CD4-positive, alpha-beta T cell (primary cell): Measurements from ENCODE around the gene FBXO41. TPM values are rescaled to one million over a fixed set of nuclear protein-coding genes. Genes with fewer than 3 reads are reported as not detected.

ENCODE experiments used
- ATAC-seq: fragments of 200-7000 bp; cut with Tn5 transposase; one replicate; pipeline ENCODE4 v1.10.0; 2022; ENCODE audit warnings: mild to moderate bottlenecking; ENCODE audit not compliant: poor library complexity
- CTCF ChIA-PET: fragments of 350-600 bp; sonication (Branson Sonifier 250); formaldehyde crosslinking; loops from one replicate; lab custom pipeline; 2021; ENCODE audit warnings: antibody characterized with exemption, inconsistent platforms; lab: Charles Lee
- POLR2A ChIA-PET: fragments of 350-600 bp; sonication (Branson Sonifier 250); formaldehyde crosslinking; loops from one replicate; lab custom pipeline; 2021; ENCODE audit warnings: antibody characterized with exemption, inconsistent platforms; lab: Charles Lee
- DNase-seq, 14 experiments: peaks; one replicate each; pipeline ENCODE4 v3.0.0-alpha.2; 2013 to 2020; ENCODE audit warnings: mixed read lengths in 2 of 14
- H3K27ac ChIP-seq, 2 donors: one replicate each; pipeline versions ENCODE4 v1.5.1 to v1.7.0; 2013; ENCODE audit warnings: low read length in 2 of 2, low read depth in 1 of 2, mild to moderate bottlenecking in 1 of 2
- H3K27me3 ChIP-seq, 2 experiments: 1 replicate in 1 of 2; 2 replicates in 1 of 2; pipeline versions ENCODE4 v1.6.1 to v1.7.0; 2013; ENCODE audit warnings: low read length in 2 of 2, control low read depth in 1 of 2, mild to moderate bottlenecking in 1 of 2, moderate library complexity in 1 of 2; ENCODE audit not compliant: insufficient read depth in 2 of 2, control insufficient read depth in 1 of 2
- H3K36me3 ChIP-seq: one replicate; pipeline ENCODE4 v1.6.1; 2013; ENCODE audit warnings: low read length, control low read depth; ENCODE audit not compliant: insufficient read depth
- H3K4me1 ChIP-seq: one replicate; pipeline ENCODE4 v1.6.1; 2013; ENCODE audit warnings: low read length, control low read depth; ENCODE audit not compliant: insufficient read depth
- H3K4me3 ChIP-seq: one replicate; pipeline ENCODE4 v1.5.1; 2013; ENCODE audit warnings: mild to moderate bottlenecking, low read length, moderate library complexity
- H3K9me3 ChIP-seq, 2 experiments: 1 replicate in 1 of 2; 2 replicates in 1 of 2; pipeline versions ENCODE4 v1.6.1 to v1.7.0; 2013; ENCODE audit warnings: low read length in 2 of 2, mild to moderate bottlenecking in 2 of 2, control low read depth in 1 of 2, moderate library complexity in 1 of 2; ENCODE audit not compliant: control insufficient read depth in 1 of 2, insufficient read depth in 1 of 2
- H3K27ac Mint-ChIP-seq: one replicate; pipeline ENCODE4 v1.8.0; 2020; ENCODE audit warnings: mixed read lengths
- H3K27me3 Mint-ChIP-seq: one replicate; pipeline ENCODE4 v1.8.0; 2021; ENCODE audit warnings: mixed read lengths
- H3K36me3 Mint-ChIP-seq: one replicate; pipeline ENCODE4 v1.8.0; 2021; ENCODE audit warnings: low read depth, mixed read lengths
- H3K4me1 Mint-ChIP-seq: one replicate; pipeline ENCODE4 v1.8.0; 2021; ENCODE audit warnings: low read depth, mixed read lengths
- H3K4me3 Mint-ChIP-seq: one replicate; pipeline ENCODE4 v1.8.0; 2020; ENCODE audit warnings: mild to moderate bottlenecking, mixed read lengths
- H3K9me3 Mint-ChIP-seq: one replicate; pipeline ENCODE4 v1.8.0; 2020; ENCODE audit warnings: mixed read lengths
- intact Hi-C, 2 experiments: fragments of 100-400 bp; cut with DNase I in 1 of 2; cut with micrococcal nuclease in 1 of 2; formaldehyde crosslinking; loops; one replicate each; pipeline versions ENCODE4 v1.15.1 to v1.9.0; 2023 to 2025; cut with DNase I, micrococcal nuclease
- total RNA-seq, 174 experiments: library from RNA in 2 of 174; stranded (reverse) in 2 of 174; gene quantifications; one replicate each; pipeline ENCODE4 v1.2.3 and lab custom pipeline; 2021 to 2026
- TF ChIP-seq, protein P1 (sequence below): fragments of 200-600 bp; IDR thresholded peaks from one replicate; pipeline ENCODE4 v1.8.0; 2022; ENCODE audit warnings: antibody characterized with exemption, mild to moderate bottlenecking

FBXO41 gene
- total RNA-seq, 2 experiments from 2014 or later = 14.0 to 16.0 TPM

DNA sequence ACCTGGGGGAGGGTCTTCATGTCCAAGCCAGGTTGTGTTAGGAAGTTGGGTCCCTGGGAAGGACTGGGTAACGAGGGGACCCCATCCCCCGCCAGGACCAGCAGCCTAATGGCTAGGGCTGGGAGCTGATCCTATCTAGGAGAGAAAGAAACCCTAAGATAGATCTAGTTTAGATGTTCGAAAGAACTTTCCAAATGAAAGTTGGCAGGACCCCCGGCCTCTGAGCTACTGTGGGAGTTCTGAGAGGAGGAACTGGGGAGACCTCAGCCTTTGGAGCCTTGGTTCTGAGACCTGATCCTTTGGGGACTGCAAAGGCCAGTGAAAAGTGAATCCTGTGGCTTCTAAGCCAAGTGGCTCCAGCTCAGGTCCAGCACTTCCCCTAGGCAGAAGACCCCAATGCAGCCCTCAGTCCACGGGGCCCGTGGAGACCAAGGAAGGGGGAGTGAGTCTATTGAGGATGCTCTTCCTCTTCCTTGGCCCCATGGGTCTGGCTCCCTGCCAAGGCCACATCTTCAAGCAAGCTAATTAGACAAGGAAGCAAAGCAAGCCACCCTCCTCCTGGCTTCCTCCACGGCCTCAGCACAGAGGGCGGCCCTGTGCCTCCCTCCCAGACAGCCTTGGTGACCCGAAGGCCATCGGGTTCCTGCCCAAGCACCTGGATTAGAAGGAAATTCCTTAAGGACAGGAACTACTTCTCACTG, 26.7 kb downstream of the FBXO41 start:
- no peaks in the 10 kb centered on the region for H3K27me3 Mint-ChIP-seq
- H3K4me1 Mint-ChIP-seq = no peaks in the 10 kb centered on the region
- no peak overlapping the region for H3K27ac Mint-ChIP-seq
- ATAC-seq = no peak
- Histone ChIP-seq H3K27me3 (no peaks in the 10 kb centered on the region), H3K36me3 (peaks cover 20% of the 10 kb centered on the region), H3K9me3 (no peaks in the 10 kb centered on the region), H3K27ac (no peak overlapping the region), H3K4me1 (peaks cover 13% of the 10 kb centered on the region), H3K4me3 (no peak overlapping the region)
- H3K36me3 Mint-ChIP-seq = peaks cover 34% of the 10 kb centered on the region
- ChIA-PET POLR2A (interaction anchor here (0.6 to 2.1 kb wide), 3 partner anchors 24 to 33 kb away, joined by 3 to 20 read pairs (median 3); partner anchors contain the start of genes CCT7 and PRADC1), CTCF (no interaction called here)
- TF ChIP-seq, protein P1, sequence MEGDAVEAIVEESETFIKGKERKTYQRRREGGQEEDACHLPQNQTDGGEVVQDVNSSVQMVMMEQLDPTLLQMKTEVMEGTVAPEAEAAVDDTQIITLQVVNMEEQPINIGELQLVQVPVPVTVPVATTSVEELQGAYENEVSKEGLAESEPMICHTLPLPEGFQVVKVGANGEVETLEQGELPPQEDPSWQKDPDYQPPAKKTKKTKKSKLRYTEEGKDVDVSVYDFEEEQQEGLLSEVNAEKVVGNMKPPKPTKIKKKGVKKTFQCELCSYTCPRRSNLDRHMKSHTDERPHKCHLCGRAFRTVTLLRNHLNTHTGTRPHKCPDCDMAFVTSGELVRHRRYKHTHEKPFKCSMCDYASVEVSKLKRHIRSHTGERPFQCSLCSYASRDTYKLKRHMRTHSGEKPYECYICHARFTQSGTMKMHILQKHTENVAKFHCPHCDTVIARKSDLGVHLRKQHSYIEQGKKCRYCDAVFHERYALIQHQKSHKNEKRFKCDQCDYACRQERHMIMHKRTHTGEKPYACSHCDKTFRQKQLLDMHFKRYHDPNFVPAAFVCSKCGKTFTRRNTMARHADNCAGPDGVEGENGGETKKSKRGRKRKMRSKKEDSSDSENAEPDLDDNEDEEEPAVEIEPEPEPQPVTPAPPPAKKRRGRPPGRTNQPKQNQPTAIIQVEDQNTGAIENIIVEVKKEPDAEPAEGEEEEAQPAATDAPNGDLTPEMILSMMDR = no peak
- H3K9me3 Mint-ChIP-seq = no peaks in the 10 kb centered on the region
- peak in 8 of 14 experiments; percentile 11 to 62 (median 40) for DNase-seq
- no peak overlapping the region for H3K4me3 Mint-ChIP-seq
- intact Hi-C loops = no loop called here

DNA sequence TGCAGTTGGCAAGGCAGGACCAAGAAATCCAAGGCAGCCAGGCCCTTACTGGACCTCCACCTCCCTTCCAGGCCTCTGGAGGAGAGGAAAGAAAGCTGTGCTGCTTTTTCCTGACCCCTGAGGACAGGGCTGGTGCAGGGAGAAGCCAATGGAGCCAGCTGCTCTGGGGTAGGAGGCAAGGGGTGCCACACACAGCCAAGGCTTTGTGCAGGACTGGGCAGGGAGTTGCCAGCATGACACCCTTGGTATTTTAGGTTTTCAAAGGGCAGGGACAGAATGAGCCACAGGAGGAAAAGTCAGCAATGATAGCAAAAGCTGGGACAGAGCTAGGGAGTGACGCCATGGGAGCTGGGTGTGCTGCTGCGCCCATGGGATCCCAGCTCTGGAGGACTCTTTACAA, 27.3 kb downstream of the FBXO41 start:
- Mint-ChIP-seq H3K36me3 (peaks cover 39% of the 10 kb centered on the region), H3K4me1 (no peaks in the 10 kb centered on the region), H3K4me3 (no peak overlapping the region), H3K27ac (no peak overlapping the region), H3K27me3 (no peaks in the 10 kb centered on the region), H3K9me3 (no peaks in the 10 kb centered on the region)
- no peak for ATAC-seq
- Histone ChIP-seq H3K9me3 (no peaks in the 10 kb centered on the region), H3K27ac (no peak overlapping the region), H3K36me3 (peaks cover 25% of the 10 kb centered on the region), H3K4me1 (peaks cover 13% of the 10 kb centered on the region), H3K4me3 (no peak overlapping the region), H3K27me3 (no peaks in the 10 kb centered on the region)
- intact Hi-C loops = no loop called here
- ChIA-PET POLR2A (interaction anchor here (0.7 to 2.1 kb wide), 2 partner anchors 24 to 34 kb away, joined by 3 to 20 read pairs; partner anchors contain the start of genes CCT7 and PRADC1), CTCF (no interaction called here)
- TF ChIP-seq, protein P1 = no peak
- DNase-seq = no peak

DNA sequence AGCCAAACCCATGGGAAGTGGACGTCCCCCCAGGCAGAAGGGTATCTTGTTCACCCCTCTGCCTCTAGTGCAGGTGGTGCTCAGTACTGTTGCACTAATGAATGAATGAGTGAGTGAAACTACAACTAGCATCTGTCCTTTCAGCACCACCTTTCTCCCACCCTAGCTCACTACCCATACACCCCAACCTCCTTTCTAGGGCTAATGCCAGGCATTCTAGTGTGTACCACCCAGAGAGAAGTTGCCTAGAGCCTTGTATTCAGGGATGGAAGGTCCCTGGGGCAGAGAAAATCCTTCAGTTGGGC, 27.7 kb downstream of the FBXO41 start:
- no peaks in the 10 kb centered on the region for H3K4me1 Mint-ChIP-seq
- TF ChIP-seq, protein P1 = no peak
- ATAC-seq (no peak), DNase-seq (no peak)
- H3K27me3 ChIP-seq = no peaks in the 10 kb centered on the region
- H3K27me3 Mint-ChIP-seq = no peaks in the 10 kb centered on the region
- POLR2A ChIA-PET = interaction anchor here (2.1 kb wide), 1 partner anchor 23 kb away, joined by 20 read pairs; the partner anchor contains the start of genes CCT7 and PRADC1
- H3K36me3 ChIP-seq = peaks cover 27% of the 10 kb centered on the region
- no peak overlapping the region for H3K27ac Mint-ChIP-seq
- peaks cover 39% of the 10 kb centered on the region for H3K36me3 Mint-ChIP-seq
- no peaks in the 10 kb centered on the region for H3K9me3 Mint-ChIP-seq
- H3K4me3 Mint-ChIP-seq = no peak overlapping the region
- H3K9me3 ChIP-seq = no peaks in the 10 kb centered on the region
- no peak overlapping the region for H3K27ac ChIP-seq
- H3K4me3 ChIP-seq = no peak overlapping the region
- intact Hi-C loops = no loop called here
- peaks cover 13% of the 10 kb centered on the region for H3K4me1 ChIP-seq
- CTCF ChIA-PET = no interaction called here
